SK-N-MC (cell line): ENCODE measurements around the gene VEPH1.

Source experiments
- DNase-seq: peaks from one replicate; pipeline ENCODE4 v3.0.0-alpha.2; 2011; ENCODE audit warnings: low read depth, low spot score
- H3K27ac ChIP-seq: fragments of 200-600 bp; sonication (generic); 2 replicates; pipeline ENCODE4 v1.5.1; 2016; ENCODE audit warnings: mixed run types
- H3K36me3 ChIP-seq: fragments of 200-600 bp; sonication (generic); 2 replicates; pipeline ENCODE4 v1.6.1; 2017; ENCODE audit warnings: antibody characterized with exemption, low read length, mixed read lengths; ENCODE audit not compliant: insufficient read depth
- H3K4me3 ChIP-seq: fragments of 200-600 bp; sonication (generic); 2 replicates; pipeline ENCODE4 v1.5.1; 2016
- H3K9ac ChIP-seq: fragments of 200-600 bp; sonication (generic); 2 replicates; pipeline ENCODE4 v1.8.0; 2017; ENCODE audit warnings: mixed run types, mixed read lengths; ENCODE audit not compliant: insufficient read length
- H3K9me3 ChIP-seq: fragments of 200-600 bp; sonication (generic); 2 replicates; pipeline ENCODE4 v1.6.1; 2017; ENCODE audit warnings: low read depth, mild to moderate bottlenecking, antibody characterized with exemption, low read length, moderate library complexity, mixed read lengths
- EZH2 ChIP-seq: fragments of 200-600 bp; sonication (generic); IDR thresholded peaks from one replicate; pipeline ENCODE4 v1.6.1; 2017; ENCODE audit warnings: antibody characterized with exemption
- FOXP2 ChIP-seq: optimal IDR thresholded peaks from 2 replicates; pipeline ENCODE3; 2011; ENCODE audit warnings: mild to moderate bottlenecking, moderate library complexity; ENCODE audit not compliant: insufficient read depth; ENCODE audit errors: extremely low read length, control extremely low read depth
- POLR2AphosphoS5 ChIP-seq: IDR thresholded peaks from 2 replicates; pipeline ENCODE4 v1.6.1; 2012; ENCODE audit warnings: mild to moderate bottlenecking, low read depth, low read length, borderline replicate concordance

Gene VEPH1

GRCh38 chr3:157535667-157536066 lies 32.5 kb upstream of the VEPH1 start:
- Histone ChIP-seq H3K27ac (no peak overlapping the region), H3K9ac (no peak overlapping the region), H3K4me3 (no peak overlapping the region), H3K36me3 (no peaks in the 10 kb centered on the region), H3K9me3 (no peaks in the 10 kb centered on the region)
- no peak for DNase-seq
- TF ChIP-seq EZH2 (no peak), FOXP2 (no peak), POLR2AphosphoS5 (no peak)

DNA sequence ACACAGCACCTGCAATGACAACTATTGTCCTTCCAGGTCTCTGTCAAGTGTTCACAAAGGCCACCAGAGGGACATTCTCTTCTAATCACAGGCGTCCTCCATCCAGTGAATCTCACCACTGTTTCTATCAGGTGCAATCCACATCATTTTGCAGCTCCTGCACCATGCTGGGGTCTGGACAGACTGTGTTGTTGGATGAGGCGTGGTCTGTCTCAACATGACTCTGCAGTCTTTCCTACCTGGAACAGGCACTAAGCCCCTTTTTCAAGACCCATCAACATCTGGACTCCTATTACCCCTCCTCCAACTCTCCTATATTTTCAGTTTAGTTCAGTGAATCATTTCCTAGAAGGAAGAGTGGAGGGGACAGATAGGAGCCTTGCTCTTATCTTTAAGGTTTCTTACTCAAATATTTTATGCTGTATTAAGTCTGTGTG lies 31.5 kb upstream of the VEPH1 start:
- no peak for TF ChIP-seq EZH2
- no peak for TF ChIP-seq POLR2AphosphoS5
- TF ChIP-seq FOXP2: no peak
- Histone ChIP-seq H3K9ac (no peak overlapping the region), H3K36me3 (no peaks in the 10 kb centered on the region), H3K4me3 (no peak overlapping the region), H3K9me3 (no peaks in the 10 kb centered on the region), H3K27ac (no peak overlapping the region)
- no peak for DNase-seq

DNA sequence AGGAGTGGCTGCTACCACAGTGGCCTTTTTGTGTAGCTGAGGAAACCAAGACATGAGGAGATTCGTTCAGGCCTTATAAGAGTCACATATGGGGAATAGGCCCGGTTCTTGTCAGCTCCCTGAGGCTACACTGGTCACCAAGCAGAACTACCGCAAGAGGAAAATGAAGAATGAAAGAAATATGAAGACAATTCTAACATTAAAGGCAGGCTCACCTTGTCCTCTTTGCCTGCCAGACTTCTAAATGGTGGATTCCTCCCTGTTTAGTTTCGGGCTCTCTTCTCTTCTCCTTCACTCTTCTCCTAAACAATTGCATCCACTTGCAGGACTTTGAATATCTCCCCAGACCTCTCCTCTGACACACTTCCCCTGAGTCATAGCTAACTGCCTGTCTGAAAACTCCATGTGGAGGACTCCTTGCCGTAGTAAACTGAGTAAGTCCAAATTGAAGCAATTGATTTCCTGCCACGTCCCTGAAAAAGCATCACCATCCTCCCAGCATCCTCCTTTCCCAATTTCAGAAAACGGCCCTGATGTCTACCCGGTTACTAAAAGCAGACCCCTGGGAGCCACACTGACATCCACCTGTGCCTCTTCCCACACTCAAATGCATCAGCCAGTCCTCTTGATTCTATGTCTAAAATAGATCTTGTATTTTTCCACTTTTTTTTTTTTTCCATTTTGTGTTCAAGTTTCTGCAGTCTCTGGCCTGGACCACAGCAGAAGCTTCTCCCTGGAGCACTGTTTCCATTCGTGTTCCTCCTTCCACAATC lies 30.3 kb upstream of the VEPH1 start:
- TF ChIP-seq POLR2AphosphoS5 (no peak), EZH2 (no peak), FOXP2 (no peak)
- H3K9me3 ChIP-seq: no peaks in the 10 kb centered on the region
- H3K36me3 ChIP-seq: no peaks in the 10 kb centered on the region
- no peak overlapping the region for H3K27ac ChIP-seq
- no peak overlapping the region for H3K9ac ChIP-seq
- H3K4me3 ChIP-seq: no peak overlapping the region
- DNase-seq: no peak

GRCh38 chr3:157532529-157533297 lies 29.5 kb upstream of the VEPH1 start:
- TF ChIP-seq FOXP2 (no peak), POLR2AphosphoS5 (no peak), EZH2 (no peak)
- no peak overlapping the region for H3K27ac ChIP-seq
- DNase-seq: peak; percentile 64
- peak overlapping the region; percentile 16 for H3K9ac ChIP-seq
- H3K4me3 ChIP-seq: no peak overlapping the region
- H3K36me3 ChIP-seq: no peaks in the 10 kb centered on the region
- no peaks in the 10 kb centered on the region for H3K9me3 ChIP-seq

GRCh38 chr3:157531771-157532170 lies 28.6 kb upstream of the VEPH1 start:
- H3K9ac ChIP-seq: no peak overlapping the region
- TF ChIP-seq FOXP2 (no peak), POLR2AphosphoS5 (no peak), EZH2 (no peak)
- no peak overlapping the region for H3K27ac ChIP-seq
- H3K36me3 ChIP-seq: no peaks in the 10 kb centered on the region
- no peak for DNase-seq
- no peaks in the 10 kb centered on the region for H3K9me3 ChIP-seq
- no peak overlapping the region for H3K4me3 ChIP-seq

- H3K9ac ChIP-seq: no peak overlapping the region
Observed at GRCh38 chr3:157531301-157531660, 28.1 kb upstream of the VEPH1 start.

DNA sequence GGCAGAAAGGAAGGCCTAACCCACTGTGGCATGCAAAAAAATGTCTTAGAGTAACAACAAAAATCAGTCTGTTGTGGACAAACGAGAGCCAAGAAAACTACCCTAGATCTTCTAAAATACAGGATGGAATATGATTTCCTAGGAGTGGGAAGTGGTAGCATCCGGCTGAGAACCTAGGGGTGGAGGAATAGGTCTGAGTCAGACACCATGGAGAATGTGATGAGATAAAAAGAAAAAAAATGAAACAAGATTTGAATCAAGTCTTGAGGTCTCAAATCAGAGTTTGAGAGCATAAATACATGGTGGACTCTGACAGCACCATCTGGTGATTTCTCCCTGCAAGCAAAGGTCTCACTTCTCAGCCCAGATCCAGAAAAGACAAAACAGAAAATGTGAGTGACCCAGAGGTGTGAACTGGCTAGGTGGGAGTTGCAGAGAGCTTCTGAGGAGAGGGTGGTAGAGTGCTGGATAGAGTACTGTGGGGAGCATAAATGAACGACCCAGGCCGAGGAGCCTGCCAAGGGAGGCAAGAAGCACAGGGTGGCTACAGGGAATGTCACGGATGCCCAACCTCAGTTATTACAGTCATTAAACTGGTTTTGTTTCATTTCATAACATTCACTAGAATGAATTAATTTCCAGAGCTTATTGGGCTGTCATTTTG lies 27.6 kb upstream of the VEPH1 start:
- DNase-seq: no peak
- TF ChIP-seq FOXP2 (no peak), EZH2 (no peak), POLR2AphosphoS5 (no peak)
- no peak overlapping the region for H3K27ac ChIP-seq

More at GRCh38 chr3:157531301-157531660, 28.1 kb upstream of the VEPH1 start:
- H3K4me3 ChIP-seq: no peak overlapping the region
- DNase-seq: no peak
- no peaks in the 10 kb centered on the region for H3K9me3 ChIP-seq
- no peaks in the 10 kb centered on the region for H3K36me3 ChIP-seq
- no peak overlapping the region for H3K27ac ChIP-seq
- no peak for TF ChIP-seq POLR2AphosphoS5
- TF ChIP-seq EZH2: no peak
- TF ChIP-seq FOXP2: no peak

DNA sequence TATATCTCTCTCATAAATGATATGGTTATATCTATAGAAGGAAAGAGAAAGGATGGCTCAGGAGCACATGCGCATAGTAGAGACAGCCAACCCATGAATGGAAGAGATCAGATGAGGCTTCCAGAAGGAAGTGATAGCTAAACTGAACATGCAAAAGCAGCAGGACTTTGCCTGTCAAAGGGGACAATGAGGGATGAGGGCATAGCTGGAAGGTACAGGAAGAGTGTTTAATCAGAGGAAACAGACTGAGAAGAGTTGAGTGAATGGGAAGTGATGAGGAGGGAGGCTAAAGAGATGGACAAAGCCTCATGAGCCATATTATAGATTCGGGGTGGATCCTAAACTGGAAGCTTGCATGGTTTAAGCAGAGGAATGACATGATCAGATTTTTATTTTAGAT lies 26.5 kb upstream of the VEPH1 start:
- H3K4me3 ChIP-seq: no peak overlapping the region
- no peak for DNase-seq
- H3K9ac ChIP-seq: no peak overlapping the region
- no peaks in the 10 kb centered on the region for H3K36me3 ChIP-seq
- no peak for TF ChIP-seq FOXP2
- TF ChIP-seq POLR2AphosphoS5: no peak
- no peak for TF ChIP-seq EZH2
- no peak overlapping the region for H3K27ac ChIP-seq
- no peaks in the 10 kb centered on the region for H3K9me3 ChIP-seq

More for the DNA sequence above, 27.6 kb upstream of the VEPH1 start:
- H3K36me3 ChIP-seq: no peaks in the 10 kb centered on the region
- H3K4me3 ChIP-seq: no peak overlapping the region
- no peak overlapping the region for H3K9ac ChIP-seq
- no peaks in the 10 kb centered on the region for H3K9me3 ChIP-seq

- Histone ChIP-seq H3K27ac (no peak overlapping the region), H3K9me3 (no peaks in the 10 kb centered on the region), H3K36me3 (no peaks in the 10 kb centered on the region), H3K4me3 (no peak overlapping the region), H3K9ac (no peak overlapping the region)
- no peak for DNase-seq
- no peak for TF ChIP-seq FOXP2
- TF ChIP-seq EZH2: no peak
- TF ChIP-seq POLR2AphosphoS5: no peak
Observed at GRCh38 chr3:157529085-157529484, 25.9 kb upstream of the VEPH1 start.
